Right kidney (tissue), 1 donor: ENCODE data around the gene ELL3.
"Not testable (repeated sequence)": the region's sequence is repeated elsewhere in the genome, so short reads cannot be mapped to it uniquely, and the experiment has no call there.

Experiments used
- DNase-seq: peaks from one replicate; pipeline ENCODE4 v3.0.0-alpha.2; 2016

The ELL3 gene

DNA sequence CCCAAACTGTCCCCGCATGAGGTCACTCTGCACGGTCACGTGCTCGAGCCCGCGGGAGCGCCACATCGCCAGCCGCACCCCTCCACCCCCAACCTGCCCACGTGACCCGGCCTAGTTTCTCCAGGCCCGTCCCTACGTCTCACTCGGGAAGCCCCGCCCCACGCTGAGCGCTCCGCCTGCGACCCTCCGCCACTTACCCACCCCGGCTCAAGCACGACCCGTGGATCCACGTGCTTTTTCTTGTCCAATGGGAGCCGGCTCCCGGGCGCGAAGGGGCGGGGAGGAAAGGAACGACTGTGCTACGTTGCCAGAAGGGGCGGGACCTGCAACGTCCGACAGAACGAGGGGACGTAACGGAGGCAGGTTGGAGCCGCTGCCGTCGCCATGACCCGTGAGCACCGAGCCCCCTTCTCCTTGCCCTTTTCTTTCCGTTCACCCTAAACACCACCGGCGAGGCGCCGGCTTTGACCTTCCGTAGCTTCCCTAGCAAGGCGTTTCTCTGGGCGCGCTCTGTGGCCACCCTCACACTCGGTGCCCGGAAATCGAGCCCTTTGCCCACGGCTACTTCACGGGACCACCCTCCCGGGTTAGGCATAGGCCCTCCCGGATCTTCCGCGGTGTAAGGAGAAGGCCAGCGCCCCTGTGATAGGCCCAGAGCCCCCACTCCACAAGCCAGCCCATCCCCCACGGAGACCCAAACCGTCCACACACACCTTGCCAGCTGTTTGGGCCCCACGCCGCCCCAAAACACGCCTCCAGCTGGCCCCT, 15.4 kb upstream of the ELL3 start, which contains the start of gene SERF2:
Gene SERF2 (plus strand): TSS at position 328 of the 768 bp plus-strand sequence. CDS start 57 bp downstream, at position 385.
- DNase-seq: peak; percentile 92

DNA sequence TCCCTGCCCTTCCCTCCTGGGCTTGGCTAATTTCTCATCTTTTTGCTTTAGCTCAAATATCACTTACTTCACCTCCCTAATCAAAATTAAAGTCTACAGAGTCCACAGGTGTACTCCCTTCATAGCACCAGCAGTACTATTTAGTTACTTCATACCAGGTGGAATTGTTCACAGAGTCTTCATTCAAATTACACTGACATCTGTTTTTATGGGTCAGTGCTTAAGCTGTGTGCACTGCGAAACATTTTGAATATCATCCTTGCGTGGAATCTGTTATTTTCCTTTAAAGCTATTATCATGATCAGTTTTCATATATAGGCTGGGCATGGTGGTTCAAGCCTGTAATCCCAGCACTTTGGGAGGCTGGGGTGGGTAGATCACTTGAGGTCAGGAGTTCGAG, 12.6 kb upstream of the ELL3 start:
- no peak for DNase-seq

DNA sequence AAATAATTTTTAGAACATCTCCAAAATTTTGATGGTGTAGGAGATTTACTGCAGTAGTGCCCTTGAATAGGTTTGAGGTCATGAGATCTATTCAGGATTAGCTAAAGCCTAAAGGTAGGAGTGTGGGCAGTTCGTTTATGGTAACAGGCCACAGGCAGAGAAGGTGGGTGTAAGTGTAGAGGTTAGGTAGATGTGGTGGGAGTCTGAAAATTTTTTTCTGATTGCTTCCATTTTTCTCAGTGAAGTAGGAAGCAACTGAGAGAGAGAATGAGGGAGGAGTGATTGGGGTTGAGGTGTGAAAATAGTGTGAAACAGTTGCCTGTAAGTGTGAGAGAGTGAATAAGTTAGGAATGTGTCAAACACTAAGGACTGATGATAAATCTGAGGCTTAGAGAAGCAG, 2.2 kb upstream of the ELL3 start:
- DNase-seq: no peak

DNA sequence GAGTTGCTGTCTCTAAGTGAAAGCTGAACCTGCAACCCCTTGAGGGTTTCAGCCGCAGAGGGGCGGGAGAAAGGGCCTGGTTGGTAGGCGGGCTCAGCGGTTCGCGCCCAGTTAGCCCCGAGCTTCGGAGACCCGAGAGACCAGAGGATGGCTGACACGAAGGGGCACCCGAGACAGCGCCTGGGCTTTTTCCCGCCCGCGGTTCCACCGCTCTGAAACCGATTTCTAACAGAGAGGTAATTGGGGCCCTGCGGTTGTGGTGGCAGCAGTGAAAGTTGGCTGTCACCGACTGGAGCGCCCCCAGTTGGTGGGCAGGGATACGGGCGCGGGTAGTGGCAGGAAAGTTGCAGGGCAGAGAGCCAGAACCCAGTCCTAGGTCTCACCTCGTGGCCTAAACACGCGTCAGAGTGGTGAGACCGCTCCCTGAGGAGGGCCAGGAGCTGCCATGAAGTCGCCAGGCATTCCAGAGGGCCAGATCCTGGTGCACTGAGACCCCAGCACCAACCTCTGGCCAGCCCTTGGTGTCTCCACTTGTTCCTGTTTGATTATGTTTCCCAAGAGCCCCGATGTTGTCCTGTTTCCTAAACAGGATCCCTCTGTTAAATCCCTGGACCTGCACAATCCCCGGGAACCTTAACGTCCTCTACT, 625 bp upstream of the ELL3 start:
- DNase-seq: peak; percentile 83

DNA sequence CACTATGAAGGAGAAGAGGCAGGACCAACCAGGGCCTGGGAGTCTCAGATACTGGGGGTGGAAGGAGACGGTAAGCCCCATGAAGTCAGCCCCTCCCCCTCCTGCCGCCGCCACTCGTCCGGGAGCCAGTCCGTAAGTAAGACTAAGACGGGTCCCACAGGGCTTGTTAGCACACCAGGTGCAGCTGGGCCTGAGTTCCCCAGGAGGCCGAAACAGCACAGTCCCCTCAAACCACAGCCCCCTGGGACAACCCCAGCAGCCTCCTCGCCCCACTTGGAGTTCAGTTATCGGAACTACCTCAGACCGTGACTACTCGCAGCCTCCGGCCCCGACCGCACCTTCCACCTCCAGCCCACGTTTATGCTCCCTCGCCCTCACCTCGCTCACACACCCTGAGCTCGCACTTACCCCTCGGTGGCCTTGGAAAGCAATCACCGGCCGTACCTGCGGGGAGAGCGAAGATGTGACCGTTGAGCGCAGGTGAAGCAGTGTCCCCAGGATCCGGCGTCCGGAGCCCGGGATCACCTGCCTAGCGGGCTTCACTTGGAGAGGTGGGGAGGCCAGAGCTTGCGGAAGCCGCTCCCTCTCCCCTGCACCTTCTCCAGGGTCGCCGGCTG, 557 bp downstream of the ELL3 start:
- DNase-seq: peak; percentile 71

DNA sequence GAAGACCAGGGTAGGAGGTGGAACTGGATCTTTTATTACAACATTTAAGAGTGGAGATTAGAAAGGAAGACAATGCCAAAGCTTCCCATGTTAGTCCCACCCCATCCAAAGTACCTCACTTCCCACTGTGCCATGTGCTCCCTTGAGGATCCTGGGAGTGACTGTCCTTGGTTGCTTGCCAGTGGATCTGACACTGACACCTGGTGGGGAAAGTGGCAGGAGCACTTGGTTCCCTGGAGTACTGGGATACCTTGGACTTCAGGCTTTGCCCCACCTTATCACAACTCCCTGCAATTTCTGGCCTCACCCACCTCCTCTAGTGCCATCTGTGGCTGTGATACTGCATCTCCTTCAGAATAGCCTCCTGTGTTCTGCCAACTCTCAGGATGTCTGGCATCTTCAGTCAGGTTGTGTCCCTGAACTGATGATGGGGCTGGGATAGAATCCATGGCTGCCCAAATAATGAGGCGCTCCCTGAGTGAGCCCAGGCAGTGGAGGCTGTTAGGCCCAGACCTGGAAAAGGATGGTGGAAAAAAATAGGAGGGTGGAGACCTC, 1.3 kb downstream of the ELL3 start:
- no peak for DNase-seq

DNA sequence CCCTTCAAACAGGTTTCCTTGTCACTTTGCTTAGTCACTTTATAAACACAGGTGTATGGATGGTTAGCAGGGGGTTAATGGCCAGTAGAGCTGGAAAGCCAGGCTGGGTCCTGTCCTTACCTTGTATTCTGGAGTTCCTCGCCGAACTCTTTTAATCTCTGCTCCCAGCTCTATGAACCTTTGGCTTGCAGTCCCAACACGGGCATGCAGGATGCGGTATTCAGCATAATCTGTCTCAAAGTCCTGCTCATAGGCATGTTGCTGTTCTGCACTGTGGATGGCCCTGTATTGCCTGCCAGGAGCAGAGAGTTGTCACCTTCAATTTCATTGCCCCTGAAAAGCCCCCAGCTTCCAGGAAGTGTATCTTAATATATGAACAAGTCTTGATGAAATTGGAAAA, 2.7 kb downstream of the ELL3 start:
- DNase-seq: no peak

DNA sequence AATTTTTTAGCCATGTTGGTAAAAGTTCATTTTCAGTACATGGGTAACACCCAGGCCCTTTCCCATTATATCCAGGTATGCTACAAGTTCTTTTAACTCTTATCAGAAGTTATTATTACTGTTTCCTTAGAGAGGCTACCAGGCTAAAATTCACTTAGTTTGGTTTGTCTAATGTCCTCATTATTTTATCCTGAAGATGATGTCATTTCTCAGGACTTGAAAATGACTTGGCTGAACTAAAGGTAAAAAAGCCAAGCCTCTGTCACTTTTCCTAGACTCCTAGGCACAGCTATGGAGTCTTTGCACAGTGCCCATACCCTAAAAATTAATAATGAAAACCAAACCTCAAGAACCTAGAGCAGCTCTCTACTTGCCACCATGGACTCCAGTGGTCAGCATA, 4.1 kb downstream of the ELL3 start:
- DNase-seq: no peak

DNA sequence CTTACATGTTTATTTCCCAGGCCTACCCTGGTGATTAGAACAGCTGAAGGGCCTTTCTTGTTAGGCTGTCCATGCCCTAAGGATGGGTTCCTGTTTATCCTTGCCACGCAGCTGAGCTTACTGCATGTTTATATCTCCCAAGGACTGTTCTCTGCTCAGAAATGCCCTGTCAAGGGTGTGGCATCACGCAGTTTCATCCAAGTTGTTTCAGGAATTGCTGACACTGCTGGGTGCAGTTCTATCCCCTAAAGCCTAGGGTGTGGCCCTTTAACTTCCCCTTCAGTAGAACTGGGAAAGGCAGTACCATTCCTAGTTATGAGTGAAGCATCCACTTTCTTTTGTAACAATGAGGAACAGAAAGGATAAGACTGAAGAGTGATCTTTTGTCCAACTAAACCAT, 5.0 kb downstream of the ELL3 start:
- DNase-seq: no peak

DNA sequence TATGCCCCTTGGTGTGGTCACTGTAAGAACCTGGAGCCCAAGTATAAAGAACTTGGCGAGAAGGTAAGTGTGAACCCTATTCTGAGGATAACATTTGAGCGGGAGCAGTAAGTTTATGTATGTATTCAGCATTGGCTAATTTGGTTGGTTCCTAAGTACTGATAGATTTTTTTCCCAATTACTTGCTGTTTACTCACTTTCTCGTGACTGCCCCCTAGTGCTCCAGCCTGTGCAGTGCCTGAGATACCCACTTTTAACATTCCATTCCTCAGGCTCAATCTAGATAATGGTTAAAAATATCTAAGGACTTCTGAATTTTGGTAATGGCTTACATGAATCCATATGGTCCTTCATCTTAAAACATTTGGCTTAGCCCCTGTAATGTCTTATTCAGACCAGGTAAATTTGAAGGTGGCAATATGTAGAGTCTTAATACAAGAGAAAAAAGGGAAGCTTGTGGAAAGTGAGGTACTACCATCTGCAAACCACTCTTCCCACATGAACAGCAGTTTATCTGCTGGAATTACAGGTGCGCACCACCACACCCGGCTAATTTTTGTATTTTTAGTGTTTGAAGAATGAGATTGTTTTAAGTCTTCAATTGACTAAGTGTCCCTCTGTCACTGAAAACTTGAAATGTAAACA, 7.1 kb downstream of the ELL3 start:
- DNase-seq: no peak

DNA sequence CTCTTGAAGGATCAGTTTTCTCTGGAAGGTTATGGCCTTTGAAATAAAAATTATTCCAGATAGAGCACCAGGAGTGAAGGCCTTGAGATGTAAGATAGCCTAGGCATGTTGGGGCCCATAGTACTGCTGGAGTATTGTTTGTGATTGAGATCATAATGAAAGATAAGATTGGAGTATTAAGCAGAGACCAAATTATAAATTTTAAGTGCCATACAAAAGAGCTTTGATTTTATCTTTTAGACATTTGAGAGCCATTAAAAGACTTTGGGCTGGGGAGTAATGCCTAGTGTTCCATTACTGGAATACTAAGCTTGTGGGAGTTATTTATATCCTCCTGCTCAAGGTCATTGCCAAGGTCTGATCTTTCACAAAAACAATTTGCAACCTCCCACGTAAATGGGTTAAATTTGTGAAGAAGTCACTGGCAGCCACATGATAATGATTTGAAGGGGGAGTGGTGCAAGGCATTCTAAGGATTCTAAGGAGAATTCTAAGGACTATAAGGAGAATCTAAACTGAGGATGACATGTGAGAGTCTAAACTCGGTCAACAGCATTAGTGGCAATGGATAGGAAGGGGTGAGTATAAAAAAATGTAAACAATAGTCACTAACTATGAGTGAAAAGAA, 12.8 kb downstream of the ELL3 start:
- no peak for DNase-seq

DNA sequence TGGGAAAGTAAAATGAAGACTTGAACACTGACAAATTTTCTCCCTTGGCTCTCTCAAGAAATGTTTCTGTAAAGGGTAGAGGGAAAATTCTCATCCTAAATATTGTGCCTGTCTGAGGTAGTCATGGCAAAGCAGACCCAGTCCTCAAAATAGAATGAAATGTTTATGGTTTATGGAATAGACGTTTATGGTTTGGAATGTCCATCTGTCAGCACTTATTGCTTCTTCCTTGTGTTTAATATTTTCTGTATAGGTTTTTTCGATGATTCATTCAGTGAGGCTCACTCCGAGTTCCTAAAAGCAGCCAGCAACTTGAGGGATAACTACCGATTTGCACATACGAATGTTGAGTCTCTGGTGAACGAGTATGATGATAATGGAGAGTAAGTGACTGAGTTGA, 13.9 kb downstream of the ELL3 start:
- no peak for DNase-seq

DNA sequence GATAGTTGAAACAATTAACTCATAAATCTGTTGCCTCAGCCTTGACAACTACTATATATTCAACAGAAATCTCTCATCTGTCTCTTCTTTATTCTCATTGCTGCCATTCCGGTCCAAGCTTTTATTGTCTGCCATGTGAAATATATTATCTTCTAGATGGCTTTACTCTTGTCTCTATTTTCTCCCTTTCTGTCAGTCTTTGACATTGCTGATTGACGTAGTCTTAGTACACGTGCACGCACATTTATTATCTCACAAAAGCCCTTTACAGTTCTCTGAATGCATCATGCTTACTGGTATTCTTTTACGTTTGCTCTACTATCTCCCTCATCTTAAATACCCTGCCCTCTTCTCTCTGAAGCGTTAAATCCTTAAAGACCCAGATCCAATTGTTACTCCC, 24.9 kb downstream of the ELL3 start:
- no peak for DNase-seq

DNA sequence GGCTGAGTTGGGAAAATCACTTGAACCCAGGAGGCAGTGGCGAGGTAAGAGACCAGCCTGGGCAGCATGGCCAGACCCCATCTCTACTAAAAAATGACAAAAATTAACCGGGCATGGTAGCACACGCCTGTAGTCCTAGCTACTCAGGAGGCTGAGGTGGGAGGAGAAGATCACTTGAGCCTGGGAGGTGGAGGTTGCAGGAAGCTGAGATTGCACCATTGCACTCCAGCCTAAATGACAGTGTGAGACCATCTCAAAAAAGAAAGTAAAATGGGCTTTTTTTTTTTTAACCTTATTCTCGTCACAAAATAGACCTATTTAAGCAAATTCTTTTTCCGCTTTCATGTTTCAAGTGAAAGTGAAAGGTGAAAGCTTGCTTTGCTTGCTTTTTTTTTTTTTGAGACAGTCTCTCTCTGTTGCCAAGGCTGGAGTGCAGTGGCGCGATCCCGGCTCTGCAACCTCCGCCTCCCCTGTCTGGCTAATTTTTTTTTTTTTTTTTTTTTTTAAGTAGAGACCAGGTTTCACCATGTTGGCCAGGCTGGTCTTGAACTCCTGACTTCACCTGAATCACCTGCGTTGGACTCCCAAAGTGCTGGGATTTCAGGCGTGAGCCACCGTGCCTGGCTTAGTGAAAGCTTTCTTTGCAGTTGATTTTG, 26.9 kb downstream of the ELL3 start:
- no peak for DNase-seq

DNA sequence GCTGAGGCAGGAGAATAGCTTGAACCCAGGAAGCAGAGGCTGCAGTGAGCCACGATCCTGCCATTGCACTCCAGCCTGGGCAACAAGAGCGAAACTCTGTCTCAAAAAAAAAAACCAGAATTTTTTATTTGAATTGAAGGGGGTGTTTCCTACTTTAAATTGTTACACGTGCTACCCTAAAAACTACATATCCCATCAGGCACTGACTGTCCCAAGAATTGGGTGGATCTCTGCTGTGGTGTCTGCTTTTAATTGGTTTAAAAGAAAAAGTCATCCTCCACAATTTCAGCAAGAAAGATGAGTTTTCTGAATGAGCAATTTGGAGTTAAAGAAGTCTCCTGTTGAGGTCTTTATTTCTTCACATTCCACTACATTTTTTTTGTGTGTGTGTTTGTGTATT, 28.4 kb downstream of the ELL3 start:
- no peak for DNase-seq

DNA sequence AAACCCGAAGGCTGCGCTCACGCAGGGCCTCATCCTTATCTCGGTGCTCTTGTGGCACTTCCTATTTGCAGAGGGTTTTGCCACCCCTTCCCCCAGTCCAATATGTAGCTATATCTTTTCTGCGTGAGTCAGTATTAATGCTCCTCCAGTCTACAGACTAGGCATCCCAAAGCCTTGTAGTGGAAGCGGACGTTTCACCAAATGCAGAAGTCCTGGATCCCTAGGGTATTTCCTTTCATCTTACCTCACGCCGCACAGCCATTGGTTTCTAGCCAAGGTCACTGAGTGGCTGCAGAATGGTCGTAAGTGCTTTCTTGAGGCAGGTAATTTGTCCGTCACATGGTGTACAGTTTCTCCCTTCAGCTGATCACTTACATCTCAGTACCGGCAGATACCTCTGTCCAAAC, 29.9 kb downstream of the ELL3 start:
- not testable (repeated sequence) for DNase-seq

DNA sequence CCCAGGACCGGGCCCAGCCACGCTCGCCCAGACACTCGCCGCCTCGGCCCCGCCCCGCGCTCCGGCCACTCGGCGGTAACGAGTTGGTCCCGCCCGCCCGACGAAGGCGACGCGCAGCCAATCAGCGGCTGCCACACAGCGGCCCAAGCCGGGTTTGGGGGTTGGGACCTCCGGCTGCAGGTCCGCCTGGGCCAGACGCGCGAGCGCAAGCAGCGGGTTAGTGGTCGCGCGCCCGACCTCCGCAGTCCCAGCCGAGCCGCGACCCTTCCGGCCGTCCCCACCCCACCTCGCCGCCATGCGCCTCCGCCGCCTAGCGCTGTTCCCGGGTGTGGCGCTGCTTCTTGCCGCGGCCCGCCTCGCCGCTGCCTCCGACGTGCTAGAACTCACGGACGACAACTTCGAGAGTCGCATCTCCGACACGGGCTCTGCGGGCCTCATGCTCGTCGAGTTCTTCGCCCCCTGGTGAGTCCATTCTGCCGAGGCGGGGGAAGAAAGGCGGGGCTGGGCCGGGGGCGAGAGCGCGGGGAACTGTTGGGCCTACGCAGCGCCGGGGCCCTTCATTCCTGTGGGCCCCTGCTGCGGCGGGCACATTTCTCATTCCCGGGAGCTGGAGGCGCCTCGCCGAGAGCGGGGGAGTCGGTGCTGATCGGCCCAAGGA, 30.4 kb downstream of the ELL3 start, which contains the start of gene PDIA3:
Gene PDIA3 (plus strand): TSS at position 194 of the 658 bp plus-strand sequence. CDS start 102 bp downstream, at position 296.
- peak; percentile 92 for DNase-seq

DNA sequence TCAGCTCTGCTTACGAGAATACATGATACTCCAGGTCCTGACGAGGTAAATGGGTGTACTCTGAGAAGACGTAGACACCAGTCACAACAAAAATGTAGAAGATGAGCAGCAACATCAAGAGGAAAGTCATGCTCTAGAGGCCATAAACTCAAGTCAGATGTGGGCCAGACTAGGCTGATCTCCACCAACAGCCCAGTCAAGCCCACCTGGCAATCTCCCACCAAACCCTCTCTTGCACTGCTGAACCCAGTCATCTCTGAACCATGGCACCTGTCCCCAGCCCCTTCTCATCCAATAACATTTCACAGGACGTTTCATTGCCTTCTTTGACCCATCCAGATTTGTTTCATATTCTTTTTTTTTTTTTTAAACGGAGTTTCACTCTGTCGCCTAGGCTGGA, 41.4 kb downstream of the ELL3 start:
- DNase-seq: no peak

DNA sequence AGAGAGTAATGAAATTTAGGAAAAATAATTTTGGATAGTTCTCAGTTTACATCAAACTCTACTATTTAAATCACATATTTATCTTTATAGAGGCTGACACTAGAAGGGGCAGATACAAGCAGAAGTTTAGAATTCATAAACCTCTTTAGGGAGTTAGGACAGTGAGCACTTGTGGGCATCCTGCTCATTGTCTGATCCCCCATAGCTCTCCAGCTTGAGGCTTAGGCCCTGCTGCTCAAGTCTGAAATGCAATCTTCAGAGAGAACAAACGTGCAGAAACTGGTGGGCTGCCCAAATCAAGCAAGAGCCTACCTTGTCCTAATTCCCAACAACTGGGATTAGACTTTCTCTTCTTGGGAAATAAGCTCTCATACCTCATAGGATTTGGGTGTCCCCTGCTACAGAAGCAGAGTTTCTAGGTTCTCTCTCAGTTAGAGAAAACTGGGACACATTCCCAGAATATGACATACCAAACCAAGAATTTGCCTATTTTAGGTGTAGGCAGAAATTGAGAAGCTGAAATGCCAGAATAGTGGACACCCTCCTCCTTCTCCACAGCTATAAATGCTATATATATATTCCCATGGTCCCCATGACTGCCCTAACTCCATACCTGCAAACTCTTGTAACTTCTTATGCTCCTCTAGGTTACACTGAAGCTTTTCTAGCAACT, 48.6 kb downstream of the ELL3 start:
- not testable (repeated sequence) for DNase-seq

DNA sequence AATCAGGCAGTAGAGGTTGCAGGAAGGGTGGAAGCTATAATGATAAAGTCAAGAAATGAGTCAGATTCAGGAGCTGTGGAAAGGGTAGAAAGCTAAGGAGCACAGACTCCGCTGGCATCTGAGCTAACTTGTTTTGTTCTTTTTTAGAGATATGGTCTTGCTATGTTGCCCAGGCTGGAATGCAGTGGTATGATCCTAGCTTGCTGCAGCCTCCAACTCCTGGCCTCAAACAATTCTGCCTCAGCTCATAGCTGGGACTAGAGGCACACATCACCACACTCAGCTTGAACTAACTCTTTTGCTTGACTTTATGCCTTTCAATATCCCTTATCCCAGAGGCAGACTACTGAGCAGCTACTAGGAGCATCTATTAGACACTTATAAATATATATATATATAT, 50.5 kb downstream of the ELL3 start:
- not testable (repeated sequence) for DNase-seq
